HPDE6-E6E7 (cell line): Measurements from ENCODE around the gene TTC7B.
A peak's percentile ranks its signal among the peaks of the same experiment; 100 is the strongest.

Experiments
- DNase-seq: peaks from one replicate; pipeline ENCODE4 v3.0.0; 2011; ENCODE audit warnings: missing footprints; ENCODE audit errors: extremely low spot score

The TTC7B gene

DNA sequence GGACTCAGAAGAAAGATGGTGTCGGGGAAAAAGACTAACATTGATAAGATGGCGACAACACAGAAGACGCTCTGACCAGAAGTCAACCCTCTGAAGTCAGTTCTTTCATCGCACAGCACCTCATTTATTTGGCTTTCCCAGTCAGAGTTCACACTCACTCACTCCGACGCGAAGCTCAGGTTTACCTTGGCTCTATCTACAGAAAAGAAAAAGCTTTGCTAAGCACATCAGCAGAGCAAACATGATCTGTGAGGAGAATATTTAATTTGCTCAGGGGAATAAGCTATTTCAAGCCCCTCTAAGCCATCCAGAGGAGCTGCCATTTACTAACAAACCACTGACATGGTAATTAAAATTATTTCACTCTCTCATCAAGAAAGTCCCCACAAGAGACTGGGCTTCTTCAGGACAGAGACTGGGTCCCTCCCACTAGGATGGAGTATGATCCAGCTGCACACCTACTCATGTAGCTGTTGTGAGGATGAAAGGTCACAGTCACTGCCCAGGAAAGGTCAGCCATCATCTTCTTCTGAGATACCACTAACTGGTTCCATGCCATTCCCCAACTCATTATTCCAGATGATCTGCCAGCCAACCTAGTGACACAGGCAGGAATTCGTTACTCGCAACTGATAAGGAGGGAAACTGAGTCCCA is 111.4 kb downstream of the TTC7B start:
- DNase-seq = no peak

DNA sequence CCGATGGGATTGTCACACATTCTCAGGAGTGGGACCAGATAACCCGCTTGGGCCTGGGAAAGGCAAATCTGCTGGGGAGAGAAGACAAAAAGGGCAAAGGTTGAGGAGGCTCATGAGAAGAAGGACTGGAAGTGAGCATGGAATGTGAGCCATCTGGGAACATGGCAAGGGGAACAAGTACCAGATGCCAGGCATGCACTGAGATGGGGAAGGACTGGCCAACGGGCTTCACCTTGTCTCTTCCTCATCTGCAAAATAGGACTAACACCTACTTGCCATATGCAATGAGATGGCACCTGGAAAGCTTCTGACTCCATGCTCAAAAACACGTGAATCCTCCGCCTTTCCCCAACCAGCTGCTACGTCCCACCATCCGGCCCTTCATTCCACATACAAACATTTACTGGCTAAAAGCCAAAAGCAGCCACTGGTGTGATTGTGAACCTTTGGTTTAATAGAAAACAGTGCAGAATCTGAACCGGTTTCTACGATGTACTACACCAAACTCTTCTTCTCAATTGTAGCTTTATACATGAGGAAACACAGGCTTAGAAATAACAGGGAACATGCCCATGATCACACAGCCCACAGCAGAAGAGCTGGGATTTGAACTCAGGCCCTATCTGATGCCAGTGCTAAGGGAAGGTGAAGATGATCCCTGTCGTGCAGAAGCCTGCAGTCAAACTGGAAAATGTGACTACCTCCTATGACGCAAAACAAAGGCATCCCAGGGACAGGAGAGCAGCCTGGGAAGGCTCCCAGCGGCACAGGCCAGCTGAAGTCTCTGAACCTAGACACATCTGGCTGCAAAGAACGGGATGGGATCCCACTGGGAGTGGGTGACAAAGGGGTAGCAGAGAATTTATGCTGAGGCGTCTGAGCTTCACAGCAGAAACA is 112.1 kb downstream of the TTC7B start:
- no peak for DNase-seq

DNA sequence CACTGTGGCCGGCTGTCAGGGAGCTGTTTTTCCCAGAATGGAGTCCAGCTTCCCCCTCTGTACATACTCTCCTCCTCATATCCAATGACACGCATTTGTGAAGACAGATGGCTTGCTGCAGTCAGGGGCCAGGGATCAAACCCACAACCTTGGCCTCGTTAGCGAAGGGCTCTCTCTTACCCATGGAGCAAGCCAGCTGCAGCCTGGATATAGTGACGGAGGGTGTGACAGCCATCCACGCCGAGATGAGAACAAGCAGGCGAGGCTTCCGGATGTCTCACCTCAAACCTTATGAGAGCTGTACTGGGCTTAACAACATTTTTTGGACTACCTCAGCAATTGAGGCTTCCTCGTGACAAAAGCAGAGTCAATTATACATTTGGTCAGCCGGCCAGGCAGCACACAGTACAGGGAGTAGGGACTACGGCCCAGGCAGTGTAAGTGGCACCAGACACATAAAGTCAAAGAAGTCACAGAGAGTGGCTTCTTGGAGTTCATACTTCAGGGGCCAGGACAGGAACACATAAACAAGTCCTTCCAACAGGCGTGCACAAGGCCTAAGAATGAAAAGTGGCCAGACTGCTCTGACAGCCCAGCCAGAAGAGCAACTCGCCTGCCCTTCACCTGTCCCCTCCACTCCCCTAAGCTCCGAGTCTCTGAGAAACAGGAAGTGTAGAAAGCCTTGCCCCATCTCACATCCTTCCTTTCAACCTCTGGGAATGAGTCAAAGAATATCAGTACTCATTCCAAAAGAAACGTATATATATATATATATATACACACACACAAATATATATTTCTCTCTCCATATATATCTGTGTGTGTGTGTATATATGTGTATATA is 115.1 kb downstream of the TTC7B start:
- no peak for DNase-seq

DNA sequence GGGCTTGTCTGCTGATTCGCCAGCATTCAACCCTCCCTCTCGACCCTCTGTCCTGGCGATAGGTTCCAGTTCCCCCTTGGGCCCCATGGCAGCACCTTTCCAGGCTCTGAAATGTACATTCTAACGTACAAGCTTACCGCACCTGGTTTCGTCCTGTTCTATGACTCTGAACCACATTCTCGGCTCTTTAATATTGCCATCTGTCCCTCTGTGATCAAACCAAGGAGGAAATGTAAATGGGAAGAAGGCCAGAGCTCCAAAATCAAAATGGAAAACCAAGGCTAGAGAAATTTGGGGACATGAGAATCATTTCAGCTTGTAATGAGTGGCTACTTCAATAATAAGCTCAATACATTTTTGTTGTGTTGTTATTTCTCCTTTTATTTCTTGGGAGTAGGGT is 117.2 kb downstream of the TTC7B start:
- no peak for DNase-seq

DNA sequence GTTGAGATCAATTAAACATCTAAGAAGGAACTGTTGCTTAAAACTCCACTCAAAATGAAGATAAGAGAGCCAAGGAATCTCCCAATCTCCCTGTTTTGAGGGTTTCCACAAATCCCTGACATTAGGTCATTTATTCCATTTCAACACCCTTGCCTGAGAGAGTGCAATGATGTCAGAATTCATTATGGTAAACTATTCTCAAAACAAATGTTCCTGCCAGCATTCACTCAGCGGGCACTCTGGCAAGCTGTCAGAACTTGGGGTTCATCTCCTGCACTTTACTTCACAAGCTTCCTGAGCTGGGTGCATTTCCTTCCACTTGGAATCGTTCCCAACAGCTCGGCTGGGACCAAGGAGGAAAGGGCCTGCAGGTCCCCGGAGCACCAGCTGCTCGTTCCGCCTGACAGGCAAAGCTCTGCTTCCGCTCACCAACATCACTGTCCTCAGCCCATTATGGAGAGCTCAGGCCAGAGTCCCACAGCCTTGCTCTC is 117.8 kb downstream of the TTC7B start:
- DNase-seq = no peak

DNA sequence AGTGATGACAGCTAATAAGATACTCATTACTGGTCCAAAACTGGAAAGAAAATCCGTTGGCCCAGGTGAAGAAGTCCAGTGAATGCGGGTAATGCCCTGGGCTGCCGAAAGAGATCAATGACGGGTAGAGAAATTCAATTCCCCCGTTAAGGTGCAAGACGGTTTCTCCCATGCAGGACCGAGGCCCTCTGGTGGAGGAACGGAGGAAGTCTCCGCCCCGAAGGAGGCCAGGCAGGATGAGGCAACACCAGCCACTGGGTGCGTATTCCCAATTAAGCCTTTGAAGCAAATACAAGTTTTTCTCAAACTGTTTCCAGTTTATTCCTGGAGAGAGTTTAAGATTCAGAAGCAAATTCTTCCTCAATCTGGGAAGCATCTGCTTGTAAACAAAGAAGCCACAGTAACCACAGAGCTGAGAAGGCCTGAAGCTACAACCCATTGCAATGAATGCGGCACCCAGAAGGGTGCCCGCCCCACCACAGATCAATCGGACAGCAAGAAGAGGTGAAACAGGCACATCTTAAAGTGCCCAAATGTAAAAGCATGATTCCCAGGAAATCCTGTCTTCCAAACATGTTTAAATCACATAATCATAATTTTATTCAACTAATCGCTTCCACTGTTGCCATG is 118.5 kb downstream of the TTC7B start:
- DNase-seq = peak; percentile 76

DNA sequence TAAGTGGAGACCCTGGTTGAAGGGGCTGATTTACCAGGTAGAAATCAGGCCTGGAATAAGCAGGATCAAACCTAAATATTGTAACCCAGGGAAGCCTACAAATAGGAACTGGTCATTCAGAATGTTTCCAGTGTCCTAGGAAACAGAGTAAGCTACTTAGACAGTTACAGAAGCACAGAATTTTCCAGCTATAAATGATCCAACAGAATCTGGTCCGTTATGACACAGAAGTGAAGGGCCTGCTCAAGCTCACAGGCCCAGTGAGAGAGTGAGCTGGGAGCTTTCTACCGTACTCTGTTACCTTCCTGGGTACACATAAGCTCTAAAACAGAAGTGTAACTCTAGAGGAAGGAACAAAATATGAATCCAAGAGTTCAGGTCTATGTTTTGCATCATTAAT is 119.1 kb downstream of the TTC7B start:
- no peak for DNase-seq

DNA sequence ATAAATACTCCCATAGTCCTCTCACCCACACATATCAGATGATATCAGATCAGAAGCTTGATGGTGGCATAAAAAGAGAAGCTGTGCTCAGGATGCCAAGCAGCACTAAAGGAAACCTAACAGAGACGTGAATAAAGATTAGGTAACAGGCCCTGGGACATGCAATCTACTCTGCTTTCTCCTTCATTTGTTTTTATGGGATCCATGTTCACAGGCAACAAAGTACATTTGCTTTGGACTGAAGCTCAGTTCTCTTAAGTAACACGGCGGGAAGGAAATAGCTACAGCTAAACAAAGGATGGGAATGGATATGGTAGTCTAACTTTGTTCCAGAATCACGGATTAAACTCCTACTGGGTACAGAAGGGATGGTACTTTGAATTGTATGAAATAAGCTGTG is 119.5 kb downstream of the TTC7B start:
- no peak for DNase-seq

DNA sequence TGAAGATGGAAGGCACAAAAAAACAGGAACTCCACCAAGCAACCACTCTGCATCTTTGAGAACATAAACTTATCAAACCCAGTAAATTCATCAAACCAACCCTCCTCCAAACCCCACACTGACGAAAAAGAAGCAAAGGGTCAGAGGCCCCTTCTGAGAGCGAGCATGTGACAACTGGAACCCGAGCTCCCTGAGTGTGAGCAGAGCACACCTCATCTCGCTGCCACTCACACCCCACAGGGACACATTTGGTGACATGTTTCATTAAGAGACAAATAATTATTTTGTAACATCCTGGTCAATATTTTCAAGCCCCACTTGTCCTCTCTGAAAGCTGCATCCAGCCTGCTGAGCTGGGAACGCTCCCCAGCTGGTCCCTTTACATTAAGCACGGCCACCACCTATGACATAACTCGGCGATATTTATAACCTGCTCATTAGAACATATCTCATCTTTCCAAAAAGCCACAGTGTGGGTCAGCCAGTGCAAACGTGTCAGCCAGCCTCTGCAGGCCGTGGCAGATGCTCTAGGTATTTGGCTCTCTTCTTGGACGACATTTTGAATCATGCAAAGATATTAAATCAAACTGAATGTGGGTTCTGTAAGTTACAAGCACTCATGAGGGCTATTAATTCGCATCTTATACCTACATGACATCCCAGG is 120.1 kb downstream of the TTC7B start:
- no peak for DNase-seq

DNA sequence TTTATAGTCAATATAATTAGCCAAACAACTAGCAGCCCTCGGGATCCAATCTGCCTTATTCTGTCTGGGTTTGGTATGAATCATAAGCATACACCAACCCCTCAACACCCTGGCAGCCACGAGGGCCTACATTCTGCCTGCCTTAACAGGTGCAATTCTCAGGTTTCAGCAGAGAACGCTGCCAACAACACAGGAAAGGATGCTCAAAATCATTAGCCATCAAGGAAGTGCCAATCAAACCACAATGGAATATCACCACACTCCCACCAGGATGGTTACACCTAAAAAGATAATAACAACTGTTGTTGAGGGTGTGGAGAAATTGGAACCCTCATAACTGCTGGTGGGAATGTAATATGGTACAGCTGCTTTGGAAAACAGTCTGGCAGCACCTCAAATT is 122.8 kb downstream of the TTC7B start:
- no peak for DNase-seq

DNA sequence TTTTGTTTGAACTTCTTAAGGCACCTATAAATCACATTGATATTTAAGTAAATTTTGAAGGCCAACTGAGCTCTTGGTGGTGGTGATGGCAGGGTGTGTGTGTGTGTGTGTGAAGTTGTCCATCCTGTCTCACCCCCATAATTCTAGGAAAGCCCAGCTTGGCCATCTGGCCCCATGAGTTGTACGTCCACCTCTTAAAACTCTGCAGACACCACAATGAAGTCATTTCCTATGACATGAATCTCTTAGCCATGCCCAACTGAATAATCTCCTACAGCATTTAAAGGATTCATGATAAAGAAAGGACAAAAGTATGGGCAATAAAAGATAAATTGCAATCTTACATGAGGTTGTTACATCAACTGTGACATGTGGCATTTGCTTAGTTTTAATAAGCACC is 123.4 kb downstream of the TTC7B start:
- no peak for DNase-seq

DNA sequence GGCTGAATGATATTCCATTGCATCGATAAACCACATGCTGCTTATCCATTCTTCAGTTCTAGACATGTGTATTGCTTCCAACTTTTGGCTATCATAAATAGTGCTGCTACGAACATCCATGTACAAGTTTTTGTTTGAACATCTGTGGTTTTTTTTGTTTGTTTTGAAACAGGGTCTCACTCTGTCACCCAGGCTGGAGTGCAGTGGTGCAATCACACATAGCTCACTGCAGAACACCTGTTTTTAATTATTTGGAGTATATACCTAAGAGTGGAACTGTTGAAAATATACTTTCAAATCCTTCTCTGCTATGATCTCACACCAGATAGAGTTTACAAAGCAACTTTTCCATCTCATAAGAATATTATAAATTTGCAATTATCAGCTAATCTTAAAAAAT is 124.2 kb downstream of the TTC7B start:
- DNase-seq = no peak

DNA sequence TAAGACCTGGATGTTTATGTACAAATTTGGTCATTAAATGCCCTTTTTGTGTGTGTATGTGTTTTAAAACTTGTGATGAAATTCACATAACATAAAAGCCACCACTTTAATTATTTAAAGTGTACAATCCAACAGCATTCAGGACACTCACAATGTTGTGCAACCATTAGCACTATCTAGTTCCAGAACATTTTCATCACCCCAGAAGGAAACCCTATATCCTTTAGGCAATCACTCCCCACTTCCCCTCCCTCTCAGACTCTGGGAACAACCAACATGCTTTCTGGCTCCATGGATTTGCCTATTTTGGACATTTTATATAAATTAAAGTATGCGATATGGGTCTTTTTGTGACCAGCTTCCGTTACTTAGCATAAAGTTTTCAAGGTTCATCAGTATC is 124.6 kb downstream of the TTC7B start:
- DNase-seq = no peak

DNA sequence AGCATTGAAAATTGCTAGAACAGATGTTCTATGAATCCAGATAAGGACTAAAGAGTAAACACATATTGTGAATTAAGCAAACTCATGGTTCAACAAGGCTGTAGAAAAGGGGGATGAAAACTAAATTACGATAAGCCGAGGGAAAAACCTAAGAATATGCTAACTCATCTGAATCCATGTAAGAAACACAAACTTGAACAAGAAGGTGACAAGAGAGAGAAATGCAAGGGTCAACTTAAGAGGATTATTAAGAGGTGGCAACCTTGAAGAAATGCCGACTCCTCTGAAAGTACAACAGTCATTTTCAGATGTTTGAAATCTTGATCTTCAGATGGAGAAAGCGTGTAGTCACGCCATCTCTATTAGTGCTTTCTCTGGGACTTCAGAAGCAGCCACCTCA is 128.6 kb downstream of the TTC7B start:
- no peak for DNase-seq

DNA sequence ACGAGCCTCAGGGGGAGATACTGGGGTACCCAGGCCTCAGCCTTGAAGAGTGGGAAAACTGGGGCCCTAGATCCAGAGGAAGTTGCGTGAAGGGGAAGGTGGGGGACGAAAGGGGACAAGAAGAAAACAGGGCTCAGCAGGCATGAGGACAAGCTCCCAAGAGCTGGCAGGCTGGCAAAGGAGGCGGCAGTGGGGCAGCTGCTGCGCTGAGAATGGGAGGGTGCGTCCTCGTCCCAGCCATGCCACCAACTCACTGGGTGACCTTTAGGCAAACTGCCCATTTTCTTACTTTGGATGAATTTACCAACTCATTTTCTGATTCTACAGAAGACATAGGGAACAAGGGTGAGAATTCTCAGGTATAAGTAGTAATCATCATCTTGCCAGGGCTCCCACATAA is 133.6 kb downstream of the TTC7B start:
- DNase-seq = no peak

DNA sequence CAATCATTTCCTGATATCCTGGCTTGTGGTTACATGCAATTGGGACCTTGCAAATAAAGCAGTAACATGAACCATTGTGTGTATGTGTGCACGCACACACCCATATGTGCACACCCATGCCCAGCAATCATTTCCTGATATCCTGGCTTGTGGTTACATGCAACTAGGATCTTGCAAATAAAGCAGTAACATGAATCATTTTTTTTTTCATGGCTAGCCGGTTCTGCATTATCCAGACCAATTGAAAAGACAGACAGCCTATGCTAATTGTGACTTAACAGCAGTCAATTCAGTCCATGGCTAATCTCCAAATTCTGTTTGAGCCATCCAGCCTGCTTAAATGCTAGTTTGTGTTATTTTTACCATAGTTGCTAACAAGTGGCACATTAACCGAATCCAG is 134.3 kb downstream of the TTC7B start:
- DNase-seq = peak; percentile 77

DNA sequence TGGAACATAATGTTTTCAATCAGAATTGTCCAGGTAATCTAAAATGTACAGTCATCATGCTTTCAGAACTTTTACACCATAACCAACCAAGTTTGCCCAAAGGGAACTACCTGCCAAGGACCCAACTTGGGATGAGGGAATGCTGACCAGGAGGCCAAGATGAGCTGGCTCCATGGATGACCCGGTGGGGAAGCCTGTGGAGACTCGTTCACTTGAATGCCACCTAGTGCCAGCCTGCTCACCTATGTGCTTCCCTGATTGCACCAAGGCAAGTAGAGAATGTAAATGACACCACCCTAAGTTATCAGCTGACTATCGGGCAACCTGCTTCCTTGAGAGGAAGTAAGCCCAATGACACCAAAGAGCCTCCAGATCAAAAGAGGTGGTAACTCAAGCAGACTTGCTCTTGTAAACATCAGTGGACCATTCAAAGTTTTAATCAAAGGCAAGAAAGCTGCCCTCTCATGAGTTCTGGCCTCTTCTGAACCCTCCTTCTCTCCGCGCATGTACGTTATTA is 137.3 kb downstream of the TTC7B start:
- DNase-seq = no peak

DNA sequence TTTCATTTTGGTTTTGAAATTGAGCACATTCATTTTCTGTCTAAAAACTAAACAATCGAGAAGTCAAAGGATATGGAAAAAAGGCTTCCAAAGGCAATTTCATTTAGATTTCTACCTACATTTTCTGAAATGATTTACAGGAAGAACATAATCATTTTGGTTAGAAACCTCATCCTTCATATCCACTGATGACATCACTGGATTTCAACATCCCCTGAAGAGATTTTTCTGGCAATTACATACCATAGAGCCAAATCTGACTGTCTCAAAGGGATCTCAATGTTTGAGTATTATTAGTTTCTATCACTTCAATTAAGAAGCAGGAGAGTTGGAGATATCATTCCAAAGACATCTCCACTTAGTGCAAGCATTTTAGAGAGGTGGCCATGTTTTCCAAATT is 137.8 kb downstream of the TTC7B start:
- DNase-seq = no peak

DNA sequence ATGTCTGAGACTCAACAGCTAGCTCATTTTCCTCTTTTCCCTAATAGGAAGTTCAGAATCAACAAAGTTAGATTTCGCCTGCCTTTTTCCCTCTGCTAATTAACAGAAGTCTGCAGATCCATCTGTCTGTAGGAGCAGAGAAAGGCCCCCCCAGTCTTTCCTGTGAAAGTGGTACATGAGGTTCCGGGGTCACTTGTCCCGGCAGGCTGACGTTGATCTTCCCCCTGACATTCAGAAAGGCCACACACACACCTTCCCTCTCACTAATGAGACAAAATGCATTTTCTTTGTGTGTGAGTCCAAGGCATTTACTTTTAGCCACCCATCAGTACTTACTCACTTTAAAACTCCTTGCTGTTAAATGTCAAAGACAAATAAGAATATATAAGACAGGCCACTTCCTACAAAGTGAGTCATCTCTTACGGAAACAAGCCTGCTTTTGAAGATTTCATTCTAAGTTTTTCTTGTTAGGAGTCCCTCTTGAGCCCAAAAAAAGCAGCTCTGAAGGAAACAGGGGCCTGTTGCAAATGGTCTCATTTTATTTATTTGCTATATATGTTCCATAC is 138.7 kb downstream of the TTC7B start:
- peak; percentile 23 for DNase-seq

DNA sequence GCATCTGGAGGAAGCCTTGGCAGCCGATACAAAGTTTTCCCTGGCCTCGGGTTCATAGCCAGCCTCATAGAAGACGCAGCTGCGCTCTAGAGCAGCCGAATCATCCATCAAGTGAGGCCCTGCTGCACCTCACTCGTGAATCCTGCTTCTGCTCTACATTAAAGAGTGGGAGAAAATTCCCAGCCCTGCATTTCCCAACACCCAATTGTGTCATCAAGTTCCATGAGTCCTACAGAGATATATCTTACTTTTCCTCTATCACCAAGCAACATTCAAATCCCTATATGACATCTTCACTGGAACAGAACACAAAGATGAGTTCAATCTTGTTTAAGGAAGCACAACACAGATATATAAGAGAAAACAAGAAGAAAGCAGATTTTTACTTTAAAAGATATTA is 139.3 kb downstream of the TTC7B start:
- no peak for DNase-seq

DNA sequence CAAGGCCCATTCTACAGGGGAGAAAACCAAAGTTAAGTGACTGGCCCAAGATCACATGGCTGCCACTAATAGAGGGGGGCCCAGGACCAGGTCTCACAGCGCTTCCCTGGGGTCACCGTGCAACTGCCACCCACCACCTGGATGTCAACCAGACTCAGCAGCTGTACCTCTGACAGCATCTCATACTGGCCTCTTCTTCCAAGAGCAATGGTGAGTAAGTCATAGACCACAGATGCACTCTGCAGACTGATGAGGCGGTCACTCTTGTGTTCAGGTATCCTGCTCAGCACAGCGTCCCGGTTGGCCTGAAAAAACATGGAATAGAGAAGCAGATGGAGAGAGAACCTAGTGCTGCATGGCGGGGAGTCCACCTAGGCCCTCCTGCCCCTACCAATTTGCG is 139.9 kb downstream of the TTC7B start:
- no peak for DNase-seq
